AG20443 (cell line): Measurements from ENCODE around the gene CWF19L1.

Experiments
- DNase-seq: peaks from one replicate; pipeline ENCODE4 v3.0.0; 2012; ENCODE audit warnings: low spot score, mixed read lengths

The CWF19L1 gene

DNA sequence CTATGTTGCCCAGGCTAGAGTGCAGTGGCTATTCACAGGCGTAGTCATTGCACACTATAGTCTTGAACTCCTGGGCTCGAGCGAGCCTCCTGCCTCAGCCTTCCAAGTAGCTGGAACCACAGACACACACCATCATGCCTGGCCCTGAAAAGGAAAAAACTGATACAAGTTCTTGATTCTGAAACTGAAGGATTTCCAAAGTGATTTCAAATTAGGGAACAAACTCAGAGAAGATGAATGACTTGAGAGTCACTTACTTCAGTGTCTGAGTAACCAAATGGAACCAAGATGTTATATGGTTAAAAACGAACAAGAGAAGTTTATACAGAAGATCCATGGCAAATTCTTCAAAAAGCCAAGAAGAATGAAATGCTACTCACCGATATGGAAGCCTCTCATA is 14.4 kb downstream of the CWF19L1 start:
- no peak for DNase-seq

DNA sequence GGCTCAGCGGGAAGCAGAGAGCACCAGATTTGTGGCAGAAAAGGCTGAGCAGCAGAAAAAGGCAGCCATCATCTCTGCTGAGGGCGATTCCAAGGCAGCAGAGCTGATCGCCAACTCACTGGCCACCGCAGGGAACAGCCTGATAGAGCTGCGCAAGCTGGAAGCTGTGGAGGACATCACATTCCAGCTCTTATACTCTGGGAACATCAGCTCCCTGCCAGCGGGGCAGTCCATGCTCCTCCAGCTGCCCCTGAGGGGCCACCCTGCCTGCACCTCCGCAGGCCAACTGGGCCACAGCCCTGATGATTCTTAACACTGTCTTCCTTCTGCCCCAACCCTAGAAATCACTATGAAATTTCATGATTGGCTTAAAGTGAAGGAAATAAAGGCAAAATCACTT is 18.6 kb downstream of the CWF19L1 start:
- DNase-seq, result no peak

DNA sequence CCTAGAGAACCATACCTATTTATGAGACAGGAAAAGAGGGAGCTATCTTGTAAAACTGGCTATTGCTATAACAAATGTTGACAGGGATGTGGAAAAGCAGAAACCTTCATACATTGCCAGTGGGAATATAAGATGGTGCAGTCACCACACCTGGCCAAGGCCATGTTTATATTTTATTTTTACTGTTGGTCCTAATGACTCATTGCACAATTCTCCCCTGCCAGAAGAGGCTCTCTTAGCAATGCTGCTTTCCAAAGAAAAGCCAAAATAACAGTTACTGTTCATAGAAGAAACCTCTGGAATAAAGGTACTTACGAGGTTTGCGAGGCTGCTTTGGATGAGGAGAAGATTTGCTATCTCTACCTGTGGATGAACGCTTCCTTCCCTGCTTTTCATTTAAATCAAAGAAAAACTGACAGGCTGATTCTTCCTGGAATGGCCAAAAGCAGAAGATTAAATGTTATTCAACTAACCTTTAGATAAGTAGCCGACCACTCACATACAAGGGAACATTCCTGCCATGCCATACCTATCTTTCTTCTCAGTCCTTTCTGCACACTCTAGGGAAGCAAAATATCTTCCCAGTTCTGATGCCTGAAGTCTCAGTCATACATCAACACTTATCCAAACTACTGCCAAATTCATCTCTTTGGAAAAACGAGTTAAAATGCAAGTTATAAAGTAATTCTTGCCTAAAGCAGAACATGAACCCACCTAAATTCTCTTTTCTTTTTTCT is 21.8 kb downstream of the CWF19L1 start:
- DNase-seq, result no peak

DNA sequence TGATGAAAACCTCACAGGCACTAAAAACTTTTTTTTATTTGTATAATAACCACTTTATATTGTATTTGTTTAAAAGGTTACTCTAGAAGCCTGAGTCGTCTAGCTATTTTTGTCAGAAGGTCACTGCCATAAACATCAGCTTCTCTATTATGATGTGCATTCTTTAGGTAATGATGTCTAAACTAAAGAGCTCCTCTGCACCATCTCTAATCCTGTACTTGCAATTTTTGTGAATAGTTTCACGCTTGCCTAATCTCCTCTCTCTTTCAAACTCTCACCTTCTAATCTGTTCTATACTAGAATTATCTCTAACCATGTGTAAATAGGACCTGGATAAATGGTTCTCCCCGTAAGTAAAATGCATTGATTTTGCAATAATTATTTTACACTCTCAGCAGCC is 27.6 kb downstream of the CWF19L1 start:
- no peak for DNase-seq

DNA sequence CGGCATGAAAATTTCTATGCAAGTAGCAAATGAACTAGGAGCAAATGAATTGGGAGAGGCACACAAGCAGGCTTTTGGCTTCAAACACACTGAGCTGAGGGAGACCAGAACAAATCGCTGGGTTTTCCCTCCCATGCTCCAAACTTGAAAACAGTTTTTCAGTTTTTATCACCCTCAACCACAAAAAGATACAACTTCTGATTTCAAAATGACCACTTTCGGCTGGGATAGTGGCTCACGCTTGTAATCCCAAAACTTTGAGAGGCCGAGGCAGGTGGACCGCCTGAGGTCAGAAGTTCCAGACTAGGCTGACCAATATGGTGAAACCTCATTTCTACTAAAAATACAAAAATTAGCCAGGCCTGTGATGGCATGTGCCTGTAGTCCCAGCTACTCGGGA is 29.0 kb downstream of the CWF19L1 start:
- no peak for DNase-seq

DNA sequence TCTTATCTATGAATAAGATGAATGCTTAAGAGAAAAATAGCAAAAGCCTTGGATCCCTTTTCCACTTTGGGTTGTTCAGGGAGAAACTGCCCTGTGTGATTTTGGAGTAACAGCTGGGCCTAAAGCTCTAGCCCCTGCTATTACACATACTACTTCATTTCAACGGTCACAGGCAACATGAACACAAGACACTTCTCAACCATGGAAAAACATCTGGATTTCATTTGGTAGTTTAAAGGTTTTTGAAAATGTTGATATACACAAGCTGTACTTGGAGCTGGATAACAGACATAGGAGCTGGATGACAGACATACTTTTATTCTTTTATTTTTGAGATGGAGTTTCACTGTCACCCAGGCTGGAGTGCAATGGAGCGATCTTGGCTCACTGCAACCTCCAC is 35.3 kb downstream of the CWF19L1 start:
- DNase-seq, result no peak

DNA sequence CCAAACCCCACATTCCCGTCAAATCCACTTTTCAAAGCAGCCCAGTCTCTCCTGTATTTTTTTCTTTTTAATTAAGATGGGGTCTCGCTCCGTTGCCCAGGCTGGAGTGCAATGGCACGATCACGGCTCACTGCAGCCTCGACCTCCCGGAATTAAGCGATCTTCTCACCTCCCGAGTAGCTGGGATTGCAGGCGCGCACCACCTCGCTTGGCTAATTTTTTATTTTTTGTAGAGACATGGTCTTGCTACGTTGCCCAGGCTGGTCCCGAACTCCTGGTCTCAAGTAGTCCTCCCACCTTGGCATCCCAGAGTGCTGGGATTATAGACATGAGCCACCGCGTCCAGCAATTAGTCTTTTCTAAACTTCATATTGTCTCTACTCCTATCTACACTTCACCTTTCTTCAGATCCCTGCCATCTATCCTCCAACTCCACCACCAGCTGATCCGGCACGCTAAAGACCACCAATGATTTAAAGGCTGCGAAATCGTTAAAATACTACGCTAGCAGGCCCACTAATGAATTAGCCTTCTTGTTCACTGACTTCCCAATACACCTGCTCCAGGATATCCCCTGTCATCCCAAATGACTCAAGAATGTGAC is 37.5 kb downstream of the CWF19L1 start:
- no peak for DNase-seq

DNA sequence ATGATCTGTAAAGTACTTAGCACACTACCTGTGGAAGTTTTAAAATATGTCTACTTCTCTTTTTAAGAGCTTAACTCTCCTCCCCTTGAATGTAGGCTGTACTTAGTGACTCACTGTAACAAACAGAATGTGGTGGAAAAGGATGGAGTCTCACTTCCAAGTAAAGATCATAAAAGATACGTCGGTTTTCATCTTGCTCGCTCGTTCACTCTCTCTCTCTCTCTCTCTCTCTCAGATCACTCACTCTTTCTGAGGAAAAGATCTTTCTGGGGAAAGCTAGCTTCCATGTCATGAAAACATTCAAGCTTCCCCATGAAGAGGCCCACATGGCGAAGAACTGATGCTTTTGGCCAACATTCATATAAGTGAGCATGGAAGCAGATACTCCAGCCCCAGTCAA is 43.6 kb downstream of the CWF19L1 start:
- no peak for DNase-seq

DNA sequence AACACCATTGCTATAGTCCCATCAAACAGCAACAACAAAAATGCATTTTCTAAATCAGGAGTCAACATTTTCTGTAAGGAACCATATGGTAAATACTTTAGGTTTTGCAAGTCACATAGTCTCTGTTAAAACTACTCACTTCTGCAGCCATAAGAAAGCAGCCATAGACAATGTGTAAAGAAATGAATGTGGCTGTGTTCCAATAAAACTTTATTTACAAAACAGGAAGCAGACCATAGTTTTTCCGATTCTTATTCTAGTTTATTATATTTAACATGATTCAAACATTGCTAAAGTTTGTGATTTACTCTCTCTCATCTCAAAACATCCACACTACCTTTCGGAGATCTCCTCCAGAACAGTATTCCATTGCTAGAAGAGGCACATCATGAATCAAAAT is 44.9 kb downstream of the CWF19L1 start:
- DNase-seq, result no peak

DNA sequence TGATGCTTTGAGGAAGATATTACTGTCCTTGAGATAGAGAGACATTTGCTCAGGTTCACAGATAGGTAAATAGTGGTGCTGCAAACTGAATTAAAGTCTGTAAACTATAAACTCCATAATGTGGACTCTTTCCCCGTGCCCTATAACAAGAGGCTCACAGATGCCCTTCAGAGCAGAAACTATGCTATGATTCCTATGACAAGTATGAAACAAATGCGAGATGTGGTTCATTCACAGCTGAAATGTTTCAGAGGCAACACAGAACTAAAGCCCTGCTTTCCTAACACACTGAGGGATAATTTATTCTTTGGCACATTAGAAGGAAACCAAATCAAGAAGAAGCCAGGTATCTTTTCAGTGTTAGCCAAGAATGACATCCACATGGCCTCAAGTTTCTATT is 51.4 kb downstream of the CWF19L1 start:
- DNase-seq, result no peak

DNA sequence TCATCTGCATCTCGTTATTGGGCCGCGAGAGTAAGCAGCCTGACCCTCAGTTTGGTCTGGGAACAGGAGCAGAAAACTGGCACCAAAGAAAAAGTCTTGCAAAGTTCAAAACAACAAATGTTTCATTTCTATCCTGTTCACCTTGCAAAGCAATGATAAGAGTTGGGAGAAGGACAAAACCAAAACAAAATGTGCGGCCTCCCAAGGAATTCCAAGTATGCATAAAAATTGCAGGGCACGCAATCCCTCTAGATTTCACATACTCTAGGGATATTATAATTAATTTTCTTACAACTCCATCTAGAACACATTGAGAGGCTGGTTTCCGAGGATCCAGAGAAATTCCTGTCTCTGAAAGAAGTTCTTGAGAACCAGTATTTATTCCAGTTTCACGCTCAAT is 58.1 kb downstream of the CWF19L1 start:
- DNase-seq, result peak; percentile 14

DNA sequence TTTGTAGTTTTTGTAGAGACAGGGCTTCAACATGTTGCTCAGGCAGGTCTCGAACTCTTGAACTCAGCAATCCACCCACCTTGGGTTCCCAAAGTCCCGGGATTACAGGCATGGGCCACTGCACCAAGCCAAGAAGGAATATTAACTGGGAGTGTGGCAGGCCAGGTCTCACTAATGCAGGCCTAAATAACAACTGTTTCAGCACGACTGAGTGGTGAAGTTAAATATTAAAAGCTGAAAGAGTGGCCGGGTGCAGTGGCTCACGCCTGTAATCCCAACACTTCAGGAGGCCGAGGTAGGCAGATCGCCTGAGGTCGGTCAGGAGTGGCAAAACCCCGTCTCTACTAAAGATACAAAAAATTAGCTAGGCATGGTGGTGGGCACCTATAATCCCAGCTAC is 59.2 kb downstream of the CWF19L1 start:
- no peak for DNase-seq

DNA sequence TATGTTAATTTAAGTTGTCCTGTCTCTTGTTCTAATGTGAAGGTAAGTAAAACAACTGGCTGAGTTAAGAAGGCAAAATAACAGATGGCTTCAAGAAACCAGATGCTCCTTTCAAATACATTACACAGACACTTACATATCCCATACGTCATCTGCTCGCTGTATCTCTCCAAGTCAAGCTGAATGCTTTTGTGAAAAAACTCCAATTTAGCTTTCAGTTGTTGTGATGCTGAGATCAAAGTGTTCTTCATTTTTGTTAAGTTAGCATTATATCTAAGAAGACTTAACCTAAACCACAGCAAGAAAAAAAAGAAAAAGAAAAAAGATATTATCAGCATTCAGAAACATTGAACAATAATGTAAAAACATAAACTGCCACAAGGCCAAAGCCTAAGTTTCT is 63.1 kb downstream of the CWF19L1 start:
- DNase-seq, result no peak

DNA sequence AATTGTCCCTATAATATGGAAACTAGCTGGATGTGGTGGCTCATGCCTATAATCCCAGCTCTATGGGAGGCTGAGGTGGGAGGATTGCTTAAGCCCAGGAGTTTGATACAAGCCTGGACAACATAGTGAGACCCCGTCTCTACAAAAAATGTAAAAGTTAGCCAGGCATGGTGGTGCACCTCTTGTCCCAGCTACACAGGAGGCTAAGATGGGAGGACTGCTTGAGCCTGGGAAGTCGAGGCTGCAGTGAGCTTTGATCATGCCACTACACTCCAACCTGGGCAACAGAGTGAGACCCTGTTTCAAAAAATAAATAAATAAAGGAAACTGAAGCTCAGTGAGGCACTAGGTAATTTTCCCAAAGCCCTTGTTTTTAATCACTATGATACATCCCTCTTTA is 65.9 kb downstream of the CWF19L1 start:
- no peak for DNase-seq

DNA sequence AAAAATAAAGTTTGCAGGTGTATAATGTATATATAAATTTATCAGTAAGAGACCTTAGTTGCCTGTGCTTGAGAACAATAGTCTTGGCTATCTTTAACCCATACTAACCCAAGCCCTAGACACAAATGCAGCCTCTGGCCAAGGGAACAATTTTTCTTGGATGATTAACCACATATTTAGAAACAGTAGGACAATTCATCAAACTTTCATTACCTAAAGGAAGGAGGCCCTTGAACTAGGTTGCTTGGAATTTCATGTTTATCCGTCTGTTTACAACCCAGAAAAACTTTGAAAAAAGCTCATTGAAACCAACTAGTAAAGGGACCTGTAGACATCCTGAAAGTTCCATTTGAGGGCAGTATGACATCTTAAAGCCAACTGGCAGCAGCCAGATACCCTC is 72.7 kb downstream of the CWF19L1 start:
- DNase-seq, result no peak

DNA sequence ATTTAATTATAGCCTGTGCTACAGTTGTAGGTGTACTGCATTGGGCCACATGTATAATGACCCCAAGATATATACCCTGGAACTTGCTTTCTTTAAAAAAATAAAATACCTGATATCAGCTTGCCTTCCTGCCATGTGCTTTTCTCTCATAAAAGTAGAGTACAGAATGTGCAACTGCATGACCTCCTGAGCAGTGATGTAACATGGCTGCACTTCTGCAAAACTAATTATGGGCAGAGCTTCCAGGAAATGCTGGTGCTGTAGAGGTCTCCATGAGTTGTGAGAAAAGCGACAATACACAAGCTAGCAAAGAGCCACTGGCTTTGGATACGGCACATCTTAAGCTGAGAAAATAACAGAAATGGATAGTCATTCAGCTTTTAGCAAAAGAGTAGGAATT is 75.1 kb downstream of the CWF19L1 start:
- no peak for DNase-seq

DNA sequence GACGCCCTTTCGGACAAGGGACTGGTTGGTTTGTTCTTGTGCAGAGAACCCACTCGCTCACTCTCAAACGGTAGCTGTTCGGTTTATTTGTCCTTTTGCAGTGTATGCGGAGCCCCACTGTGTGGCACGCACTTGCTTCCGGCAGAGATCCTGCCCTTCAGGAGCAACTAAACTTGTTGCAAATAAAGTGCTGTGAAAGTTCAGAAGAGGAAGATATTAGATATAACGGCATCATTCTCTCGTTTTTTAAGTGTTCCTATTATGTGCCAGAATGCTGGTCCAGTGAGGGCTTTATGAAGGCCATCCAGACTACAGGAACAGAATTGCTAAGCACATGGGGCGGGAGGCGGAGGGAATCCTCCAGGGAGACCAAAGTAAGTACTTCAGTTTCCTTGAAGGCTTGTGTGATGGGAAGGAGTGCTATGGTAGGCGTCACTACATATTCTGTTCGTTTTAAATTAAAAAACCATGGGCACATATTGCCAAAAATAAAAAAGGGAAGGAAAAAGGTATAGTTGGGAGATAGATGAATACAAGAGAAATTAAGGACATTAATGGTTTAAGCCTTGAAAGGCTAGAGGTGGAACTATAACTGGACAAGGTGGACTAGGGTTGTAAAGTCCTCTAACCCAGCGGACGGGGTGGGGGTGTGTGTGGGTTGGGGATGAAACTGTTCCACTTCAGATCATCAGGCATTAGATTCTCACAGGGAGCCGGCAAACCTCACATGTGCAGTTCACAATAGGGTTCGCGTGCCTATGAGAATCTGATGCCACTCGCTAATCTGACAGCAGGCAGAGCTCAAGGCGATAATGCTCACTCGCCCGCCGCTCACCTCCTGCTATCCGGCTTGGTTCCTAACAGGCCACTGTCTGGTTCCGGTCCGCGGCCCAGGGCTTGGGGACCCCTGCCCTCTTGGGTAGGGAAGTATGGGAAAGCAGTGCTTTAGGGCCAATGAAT is 80.9 kb downstream of the CWF19L1 start:
- peak; percentile 54 for DNase-seq

DNA sequence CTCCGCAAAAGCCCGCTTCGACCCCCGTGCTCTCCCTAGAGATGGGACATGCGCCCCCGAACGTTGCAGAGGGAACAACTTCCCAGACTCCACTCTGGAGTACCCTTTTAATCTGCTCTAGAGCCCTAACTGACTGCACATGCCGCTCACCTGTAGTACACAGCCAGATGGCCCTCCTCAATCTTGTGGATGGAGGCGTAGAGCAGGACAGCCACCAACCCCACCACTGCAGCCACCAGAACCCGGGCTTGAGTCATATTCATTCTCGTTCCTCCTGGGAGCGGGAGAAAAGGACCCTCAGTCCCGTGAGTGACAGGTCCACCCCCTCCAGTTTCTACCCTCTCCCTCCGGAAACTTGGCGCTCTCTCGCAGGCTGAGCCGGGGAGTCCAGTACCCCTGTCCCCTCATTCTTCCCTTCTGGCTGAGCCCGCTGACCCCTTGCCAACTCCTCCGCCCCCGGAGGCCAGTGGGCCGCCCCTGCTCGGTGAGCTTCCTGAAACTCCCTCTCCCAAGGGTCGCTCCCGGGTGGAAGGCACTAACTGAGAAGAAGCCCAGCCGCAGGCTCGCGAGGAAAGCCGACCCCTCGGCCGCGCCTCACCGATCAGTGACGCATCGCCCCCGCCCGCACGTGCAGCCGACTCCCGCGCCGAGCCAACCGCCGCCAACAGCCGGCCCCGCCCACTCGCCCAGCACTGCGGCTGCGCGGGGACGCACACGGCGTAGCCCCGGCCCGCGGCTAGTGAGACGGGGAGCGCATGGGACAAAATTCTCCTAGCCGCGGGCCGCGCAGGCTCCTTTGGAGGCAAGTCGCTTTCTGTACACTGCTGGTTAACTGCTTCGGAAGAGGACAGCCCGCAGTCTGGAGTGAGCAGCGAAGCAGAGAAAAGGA is 81.8 kb downstream of the CWF19L1 start, which contains the start of gene ERLIN1:
ERLIN1 (minus strand) TSS at position 666 of the 889 bp plus-strand sequence; CDS start at position 263, 403 bp downstream.
- DNase-seq, result peak; percentile 100

DNA sequence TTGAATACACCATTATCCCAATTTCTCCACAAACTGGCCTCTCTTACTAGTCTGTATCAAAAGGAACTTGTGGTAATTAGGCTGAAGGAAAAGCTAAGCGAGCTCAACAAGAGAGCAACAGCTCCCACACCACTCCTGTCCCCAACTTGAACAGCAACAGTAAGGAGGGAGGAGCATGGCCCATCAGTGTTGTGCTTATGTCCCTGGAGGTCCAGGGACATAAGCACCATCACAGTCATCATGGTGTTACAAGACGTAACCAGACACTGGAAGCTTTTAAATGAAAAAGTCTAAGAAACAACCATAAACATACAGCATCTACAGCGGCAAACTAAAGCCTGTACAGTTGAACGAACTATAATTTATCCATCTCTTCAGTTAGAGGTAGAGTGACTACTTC is 82.6 kb downstream of the CWF19L1 start:
- DNase-seq, result peak; percentile 30

DNA sequence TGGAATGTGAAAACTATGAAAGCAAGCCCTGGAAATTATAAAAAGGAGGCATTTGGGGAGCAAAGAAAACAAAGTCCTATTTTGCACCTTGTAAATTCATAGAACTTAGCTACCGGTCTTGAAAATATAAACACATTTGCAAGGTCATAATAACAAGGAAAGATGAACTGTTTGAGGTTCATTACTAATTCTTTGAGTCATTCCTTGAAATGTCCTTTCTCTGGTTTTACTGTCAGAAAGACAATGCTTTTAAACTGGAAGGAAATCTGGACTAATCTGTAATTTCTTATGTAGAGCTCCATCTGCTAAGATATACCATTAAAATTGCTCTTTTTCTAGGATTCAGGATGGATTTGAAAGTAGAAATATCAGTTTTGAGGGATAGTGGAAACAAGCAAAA is 83.0 kb downstream of the CWF19L1 start:
- no peak for DNase-seq

DNA sequence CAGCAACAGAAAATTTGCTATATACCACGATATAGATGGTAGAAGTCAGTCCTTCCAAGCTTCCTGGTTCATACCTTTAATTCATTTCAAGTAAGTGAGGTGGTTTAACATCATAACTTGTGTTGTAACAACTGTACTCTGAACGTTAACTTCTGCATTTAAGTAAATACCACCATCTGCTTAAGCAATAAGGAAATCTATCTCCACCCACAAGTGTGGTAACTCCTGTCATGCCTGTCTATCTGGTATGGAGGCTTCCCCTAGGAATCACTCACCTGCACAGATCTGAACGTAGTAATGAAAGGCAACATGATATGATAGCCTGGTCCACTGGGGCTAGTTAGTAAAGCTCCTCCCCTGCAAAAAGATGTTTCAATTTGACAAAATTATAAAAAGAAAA is 84.0 kb downstream of the CWF19L1 start:
- DNase-seq, result no peak

DNA sequence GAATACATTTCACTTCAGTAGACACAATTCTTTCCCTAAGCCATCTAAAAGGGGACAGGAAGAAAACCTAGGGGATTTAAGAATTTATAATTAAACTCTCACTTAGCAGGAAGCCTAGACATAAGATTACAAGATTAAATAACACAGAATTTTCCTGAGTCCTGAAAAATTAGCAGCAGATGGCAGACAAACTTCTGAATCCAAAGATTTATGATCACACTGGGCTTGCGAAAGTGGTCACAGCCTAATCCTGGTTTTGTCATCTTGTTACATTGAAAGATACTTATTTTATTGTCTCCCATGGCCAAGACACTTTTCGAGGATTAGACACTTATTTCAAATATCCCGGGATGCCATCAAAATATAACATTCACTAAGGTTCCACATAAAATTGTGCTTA is 84.5 kb downstream of the CWF19L1 start:
- DNase-seq, result no peak
